Stimulated activated CD8-positive, alpha-beta memory T cell treated with anti-CD3 and anti-CD28 coated beads, Interleukin-2, amount 100 ng/mL, for 1 hour (primary cell): ENCODE measurements around the gene HS6ST1.
"Not testable (repeated sequence)": the region's sequence is repeated elsewhere in the genome, so short reads cannot be mapped to it uniquely, and the experiment has no call there.

Experiments
- DNase-seq, 2 donors: peaks; one replicate each; pipeline ENCODE4 v3.0.0-alpha.2; 2020; ENCODE audit warnings: low read depth in 2 of 2

Gene HS6ST1

GRCh38 chr2:128268611-128269010, 50.1 kb downstream of the HS6ST1 start:
- DNase-seq, result not testable (repeated sequence)

GRCh38 chr2:128268145-128268544, 50.5 kb downstream of the HS6ST1 start:
- DNase-seq, result not testable (repeated sequence)

GRCh38 chr2:128267649-128268048, 51.0 kb downstream of the HS6ST1 start:
- not testable (repeated sequence) for DNase-seq

GRCh38 chr2:128267197-128267596, 51.5 kb downstream of the HS6ST1 start:
- not testable (repeated sequence) for DNase-seq

GRCh38 chr2:128266463-128266862, 52.2 kb downstream of the HS6ST1 start:
- not testable (repeated sequence) for DNase-seq

GRCh38 chr2:128265608-128265993, 53.1 kb downstream of the HS6ST1 start:
- DNase-seq, result not testable (repeated sequence)

GRCh38 chr2:128264881-128265607, 53.6 kb downstream of the HS6ST1 start:
- DNase-seq, result no peak

GRCh38 chr2:128263902-128264331, 54.8 kb downstream of the HS6ST1 start:
- no peak for DNase-seq

GRCh38 chr2:128262315-128263253, 56.1 kb downstream of the HS6ST1 start:
- DNase-seq, result no peak

GRCh38 chr2:128261245-128262128, 57.2 kb downstream of the HS6ST1 start:
- no peak for DNase-seq

GRCh38 chr2:128260239-128261138, 58.2 kb downstream of the HS6ST1 start:
- DNase-seq, result no peak

GRCh38 chr2:128259585-128259984, 59.1 kb downstream of the HS6ST1 start:
- no peak for DNase-seq

- DNase-seq, result no peak
Observed at GRCh38 chr2:128258218-128258617, 60.5 kb downstream of the HS6ST1 start.

- DNase-seq, result no peak
Observed at GRCh38 chr2:128252501-128252900, 66.2 kb downstream of the HS6ST1 start.

- not testable (repeated sequence) for DNase-seq
Observed at GRCh38 chr2:128252086-128252485, 66.6 kb downstream of the HS6ST1 start.

- no peak for DNase-seq
Observed at GRCh38 chr2:128250229-128251025, 68.2 kb downstream of the HS6ST1 start.

GRCh38 chr2:128249555-128249954, 69.1 kb downstream of the HS6ST1 start:
- DNase-seq, result no peak

GRCh38 chr2:128245813-128246212, 72.9 kb downstream of the HS6ST1 start:
- DNase-seq, result no peak

- DNase-seq, result no peak
Observed at GRCh38 chr2:128241896-128242295, 76.8 kb downstream of the HS6ST1 start.
